ENCODE results near the gene C4orf50. TPM values are rescaled to one million over a fixed set of nuclear protein-coding genes. Genes with fewer than 3 reads are reported as not detected.

The C4orf50 gene
- total and polyA plus RNA-seq, 2 of the 4 experiments (the other 2 are of a cell fraction): not detected

DNA sequence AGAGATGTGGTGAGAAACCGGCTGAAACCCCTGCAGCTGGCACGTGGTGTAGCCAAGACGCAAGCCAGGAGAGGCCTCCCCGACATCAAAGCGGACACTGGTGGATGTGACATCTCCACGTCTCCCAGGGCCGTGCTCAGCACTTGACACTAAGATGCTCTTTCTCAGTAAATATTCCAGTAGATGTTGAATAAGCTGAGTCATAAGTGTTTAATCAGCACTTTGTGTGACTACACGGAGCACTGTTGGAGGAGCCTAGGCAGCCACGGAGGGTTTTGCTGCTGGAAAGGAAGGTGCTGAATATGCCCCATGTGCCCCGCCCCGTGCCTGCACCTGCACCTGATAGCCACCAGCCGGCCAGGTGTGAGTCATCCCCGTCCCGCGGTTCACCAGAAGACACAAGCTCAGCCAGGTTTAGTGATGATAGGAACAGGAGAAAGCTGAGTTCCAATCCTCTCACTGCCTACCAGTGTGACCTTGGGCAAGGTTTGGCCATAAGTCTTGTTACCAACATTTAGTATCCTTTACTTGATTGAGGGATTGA lies 29.0 kb upstream of the C4orf50 start:
- Histone ChIP-seq H3K27me3 (ENCODE audit: control insufficient read depth, insufficient read depth, low read length) (no peaks in the 10 kb centered on the region), H2BK5ac (ENCODE audit: low read depth, low read length, poor library complexity, severe bottlenecking) (no peak overlapping the region), H3K4me2 (ENCODE audit: low read depth, low read length) (no peak overlapping the region), H3K56ac (ENCODE audit: extremely low read depth, insufficient read depth, low read length) (no peak overlapping the region), H3K18ac (ENCODE audit: low read depth, low read length) (no peak overlapping the region), H4K20me1 (ENCODE audit: insufficient read depth, low read length) (no peaks in the 10 kb centered on the region), H3K9ac (ENCODE audit: low read depth, low read length) (no peak overlapping the region), H2BK20ac (ENCODE audit: low read depth, low read length) (no peak overlapping the region), H4K5ac (ENCODE audit: low read depth, low read length) (no peak overlapping the region), H4K8ac (ENCODE audit: low read depth in 2 of 2, low read length in 2 of 2) (no peak overlapping the region), H4K91ac (ENCODE audit: insufficient read depth, low read depth, low read length) (no peak overlapping the region), H3K9me1 (ENCODE audit: insufficient read depth, low read length) (no peaks in the 10 kb centered on the region), H3K9me3 (ENCODE audit: control insufficient read depth, insufficient read depth, low read length) (no peaks in the 10 kb centered on the region; the same call in 1 of the 2 replicates), H3K36me3 (ENCODE audit: control insufficient read depth, insufficient read depth, low read length) (no peaks in the 10 kb centered on the region), H3K14ac (replicated peaks; ENCODE audit: low read depth, low read length) (no peak overlapping the region), H3K4me1 (ENCODE audit: control insufficient read depth, insufficient read depth, low read length) (no peaks in the 10 kb centered on the region), H2AK5ac (ENCODE audit: low read depth, low read length) (no peak overlapping the region), H2AFZ (replicated peaks; ENCODE audit: low read length, poor library complexity) (no peak overlapping the region), H3K23ac (ENCODE audit: low read depth, low read length) (no peak overlapping the region), H2AK9ac (replicated peaks; ENCODE audit: low read depth, low read length, poor library complexity) (no peak overlapping the region), H2BK120ac (ENCODE audit: low read depth, low read length) (no peak overlapping the region), H3K4me3 (ENCODE audit: insufficient read depth, low read depth, low read length) (no peak overlapping the region), H3K27ac (ENCODE audit: insufficient read depth, low read length) (no peak overlapping the region), H2BK15ac (ENCODE audit: low read depth, low read length) (no peak overlapping the region), H3K79me1 (ENCODE audit: low read depth in 1 of 2, low read length in 2 of 2) (no peaks in the 10 kb centered on the region), H3K4ac (ENCODE audit: low read depth, low read length) (no peak overlapping the region)
- no TSS peak for BruUV-seq (replicated peaks)
- intact Hi-C loops (cut with micrococcal nuclease) (no loop called here), in situ Hi-C loops (cut with MboI; ENCODE audit: low sequenced_read_pairs) (loop anchor here (25.0 kb wide), 2 partner anchors 90 to 390 kb away; no protein-coding TSS in a partner anchor), dilution Hi-C loops (cut with HindIII; ENCODE audit: low sequenced_read_pairs, unreplicated experiment) (no loop called here)
- ChIA-PET POLR2A (ENCODE audit: unreplicated experiment) (no interaction called here), CTCF (interaction anchor here (0.6 kb wide), 1 partner anchor 288 kb away, joined by 3 read pairs; no protein-coding TSS in a partner anchor)
- ATAC-seq (ENCODE audit: low read depth): no peak
- 73% methylated on average over 6 of the region's 15 CpGs; no CpG with 5 or more reads in 1 of the 2 experiments for WGBS, 2 experiments (ENCODE audit: extremely low coverage in 2 of 2, insufficient read length in 1 of 2)
- no peak for DNase-seq
- TF ChIP-seq MAFK (IDR thresholded peaks at IDR 0.05; ENCODE audit: low read depth, low read length) (peak; percentile 35; the same call in 1 of the 2 replicates), ELK1 (IDR thresholded peaks at IDR 0.05; ENCODE audit: borderline replicate concordance, low read depth, low read length) (no peak)

All from IMR-90 (cell line).